Central memory CD4-positive, alpha-beta T cell (primary cell): ENCODE data around the gene CEACAM19.
"Not testable (repeated sequence)": the region's sequence is repeated elsewhere in the genome, so short reads cannot be mapped to it uniquely, and the experiment has no call there.

Experiments used
- DNase-seq: peaks from one replicate; pipeline ENCODE4 v3.0.0; 2022

CEACAM19 gene

DNA sequence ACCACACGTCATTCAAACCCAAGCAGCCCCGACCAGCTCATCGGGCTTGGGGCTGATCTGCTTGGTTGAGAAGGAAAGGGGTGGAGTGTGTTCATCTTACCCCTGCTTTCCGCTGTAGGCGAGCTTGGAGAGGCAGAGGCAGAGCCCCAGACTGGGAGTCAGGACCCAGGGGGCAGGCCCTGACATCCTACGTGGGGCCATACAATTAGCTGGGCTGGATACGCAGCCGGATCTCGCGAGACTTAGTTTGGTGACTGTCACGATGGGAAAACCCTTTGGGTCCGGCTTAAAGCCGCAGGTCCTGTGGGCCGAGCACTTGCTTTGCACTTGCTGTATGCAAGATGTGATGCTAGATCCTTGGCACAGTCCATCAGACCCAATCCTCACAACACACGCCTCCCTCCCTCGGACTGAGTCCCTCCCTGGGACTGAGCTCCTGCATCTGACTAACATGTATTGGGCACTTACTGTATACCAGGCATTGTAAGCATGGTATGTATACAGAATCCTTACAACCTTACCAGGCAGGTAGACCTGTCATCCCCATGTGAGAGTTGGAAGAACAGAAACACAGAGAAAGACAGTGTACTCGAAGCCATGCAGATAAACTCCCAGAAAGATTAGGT lies 31.4 kb downstream of the CEACAM19 start:
- no peak for DNase-seq

DNA sequence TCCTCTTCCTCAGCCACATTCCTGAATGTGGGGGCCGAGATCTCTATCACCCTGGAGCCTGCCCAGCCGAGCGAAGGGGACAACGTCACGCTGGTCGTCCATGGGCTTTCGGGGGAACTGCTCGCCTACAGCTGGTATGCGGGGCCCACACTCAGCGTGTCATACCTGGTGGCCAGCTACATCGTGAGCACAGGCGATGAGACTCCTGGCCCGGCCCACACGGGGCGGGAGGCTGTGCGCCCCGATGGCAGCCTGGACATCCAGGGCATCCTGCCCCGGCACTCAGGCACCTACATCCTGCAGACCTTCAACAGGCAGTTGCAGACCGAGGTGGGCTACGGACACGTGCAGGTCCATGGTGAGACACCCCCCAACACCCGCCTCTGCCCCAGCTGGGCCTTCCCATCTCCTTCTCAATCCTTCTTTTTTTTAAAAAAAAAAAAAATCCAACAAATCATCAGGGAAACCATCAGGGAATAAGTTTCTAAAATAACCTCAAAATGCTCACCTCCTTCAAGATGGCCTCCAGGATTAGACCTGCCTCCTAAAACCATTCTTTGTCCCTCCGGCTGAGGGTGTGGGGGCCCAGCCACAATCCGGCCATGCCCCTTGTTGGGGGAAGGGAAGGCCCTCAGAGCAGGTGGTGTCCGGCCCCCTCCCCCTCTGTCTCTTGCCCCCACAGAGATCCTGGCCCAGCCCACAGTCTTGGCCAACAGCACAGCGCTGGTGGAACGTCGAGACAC lies 32.2 kb downstream of the CEACAM19 start:
- no peak for DNase-seq

DNA sequence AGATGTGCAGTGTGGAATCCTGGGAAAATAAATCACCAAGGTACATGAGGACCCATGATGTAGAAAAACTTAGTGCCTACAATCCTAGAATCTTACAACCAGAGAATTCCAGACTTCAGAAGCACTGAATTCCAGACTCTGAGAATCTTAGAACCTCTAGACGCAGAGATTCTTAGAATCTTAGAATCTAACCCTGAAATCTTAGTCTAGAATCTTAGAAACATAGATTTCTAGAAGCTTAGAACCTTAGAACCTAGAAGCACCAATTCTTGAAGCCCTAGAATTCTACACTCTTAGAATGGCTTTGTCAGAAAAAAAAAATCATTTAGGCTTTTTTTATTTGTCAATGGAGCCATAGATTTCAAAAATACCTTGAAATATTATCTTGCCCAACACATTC lies 33.7 kb downstream of the CEACAM19 start:
- no peak for DNase-seq

DNA sequence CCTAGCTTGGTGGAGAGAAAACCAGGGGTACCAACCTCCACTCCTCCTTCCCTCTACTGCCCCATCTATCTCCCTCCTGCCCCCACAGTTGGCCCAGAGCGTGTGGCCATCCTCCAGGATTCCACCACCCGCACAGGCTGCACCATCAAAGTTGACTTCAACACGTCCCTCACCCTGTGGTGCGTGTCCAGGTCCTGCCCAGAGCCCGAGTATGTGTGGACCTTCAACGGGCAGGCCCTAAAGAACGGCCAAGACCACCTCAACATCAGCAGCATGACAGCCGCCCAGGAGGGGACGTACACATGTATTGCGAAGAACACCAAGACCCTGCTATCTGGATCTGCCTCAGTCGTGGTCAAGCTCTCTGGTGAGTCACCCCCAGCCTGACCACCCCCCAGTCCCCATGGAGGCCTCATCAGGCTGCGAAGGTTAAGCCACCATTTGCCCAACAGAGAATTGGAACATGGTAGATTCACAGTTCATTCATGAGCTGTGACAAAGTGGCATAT lies 34.3 kb downstream of the CEACAM19 start:
- DNase-seq, result no peak

DNA sequence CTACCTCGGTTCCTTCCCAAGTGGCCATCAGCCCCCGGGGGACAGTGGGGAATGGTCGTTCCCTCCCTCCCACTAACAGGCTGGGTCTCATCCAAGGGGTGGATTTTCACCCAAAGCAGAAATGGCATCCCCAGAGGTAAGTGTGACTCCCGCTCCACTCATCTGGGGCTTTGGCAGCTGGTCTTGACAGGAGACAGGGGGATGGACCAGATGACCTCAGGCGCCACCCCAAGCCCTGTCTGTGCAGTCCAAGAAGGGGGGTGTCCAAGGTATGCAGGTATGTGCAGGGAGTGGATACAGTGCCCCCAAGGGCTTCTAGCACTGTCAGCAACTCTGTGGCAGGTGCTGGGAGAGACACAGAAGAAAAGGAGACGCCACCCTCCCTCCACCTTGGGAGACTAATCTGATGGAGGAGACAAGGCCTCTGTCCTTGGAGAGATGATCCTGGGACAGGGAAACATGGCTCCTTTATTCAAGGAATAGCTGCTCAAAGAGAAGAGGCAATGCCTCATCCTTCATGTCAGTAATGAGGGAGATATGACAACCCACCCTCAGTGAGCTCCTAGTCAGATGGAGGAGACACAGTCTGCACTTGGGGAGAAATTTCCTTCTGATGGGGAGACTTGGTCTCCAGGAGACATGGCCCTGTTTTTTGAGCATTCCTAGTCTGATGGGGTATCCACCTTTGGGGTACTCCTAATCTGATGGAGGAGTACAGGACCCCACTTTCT lies 35.4 kb downstream of the CEACAM19 start:
- no peak for DNase-seq

DNA sequence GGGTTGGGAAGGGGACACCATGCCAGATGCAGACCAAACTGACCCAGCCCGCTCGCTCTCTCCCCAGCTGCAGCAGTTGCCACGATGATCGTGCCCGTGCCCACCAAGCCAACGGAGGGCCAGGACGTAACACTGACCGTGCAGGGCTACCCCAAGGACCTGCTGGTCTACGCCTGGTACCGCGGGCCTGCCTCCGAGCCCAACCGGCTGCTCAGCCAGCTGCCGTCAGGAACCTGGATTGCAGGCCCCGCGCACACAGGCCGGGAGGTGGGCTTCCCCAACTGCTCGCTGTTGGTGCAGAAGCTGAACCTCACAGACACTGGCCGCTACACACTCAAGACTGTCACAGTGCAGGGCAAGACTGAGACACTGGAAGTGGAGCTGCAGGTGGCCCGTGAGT lies 36.5 kb downstream of the CEACAM19 start:
- no peak for DNase-seq

DNA sequence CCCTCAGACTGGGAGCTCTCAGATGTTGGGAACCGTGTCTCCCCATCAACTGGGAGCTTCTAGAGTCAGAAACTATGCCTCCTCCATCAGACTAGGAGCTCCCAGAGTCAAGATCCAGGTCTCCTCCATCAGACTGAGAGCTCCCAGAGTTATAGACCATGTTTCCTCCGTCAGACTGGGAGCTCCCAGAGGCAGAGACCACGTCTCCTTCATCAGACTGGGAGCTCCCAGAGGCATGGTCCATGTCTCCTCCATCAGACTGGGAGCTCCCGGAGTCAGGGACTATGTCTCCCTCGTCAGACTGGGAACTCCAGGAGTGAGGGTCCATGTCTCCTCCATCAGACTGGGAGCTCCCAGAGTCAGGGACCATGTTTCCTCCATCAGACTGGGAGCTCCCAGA lies 37.7 kb downstream of the CEACAM19 start:
- no peak for DNase-seq

DNA sequence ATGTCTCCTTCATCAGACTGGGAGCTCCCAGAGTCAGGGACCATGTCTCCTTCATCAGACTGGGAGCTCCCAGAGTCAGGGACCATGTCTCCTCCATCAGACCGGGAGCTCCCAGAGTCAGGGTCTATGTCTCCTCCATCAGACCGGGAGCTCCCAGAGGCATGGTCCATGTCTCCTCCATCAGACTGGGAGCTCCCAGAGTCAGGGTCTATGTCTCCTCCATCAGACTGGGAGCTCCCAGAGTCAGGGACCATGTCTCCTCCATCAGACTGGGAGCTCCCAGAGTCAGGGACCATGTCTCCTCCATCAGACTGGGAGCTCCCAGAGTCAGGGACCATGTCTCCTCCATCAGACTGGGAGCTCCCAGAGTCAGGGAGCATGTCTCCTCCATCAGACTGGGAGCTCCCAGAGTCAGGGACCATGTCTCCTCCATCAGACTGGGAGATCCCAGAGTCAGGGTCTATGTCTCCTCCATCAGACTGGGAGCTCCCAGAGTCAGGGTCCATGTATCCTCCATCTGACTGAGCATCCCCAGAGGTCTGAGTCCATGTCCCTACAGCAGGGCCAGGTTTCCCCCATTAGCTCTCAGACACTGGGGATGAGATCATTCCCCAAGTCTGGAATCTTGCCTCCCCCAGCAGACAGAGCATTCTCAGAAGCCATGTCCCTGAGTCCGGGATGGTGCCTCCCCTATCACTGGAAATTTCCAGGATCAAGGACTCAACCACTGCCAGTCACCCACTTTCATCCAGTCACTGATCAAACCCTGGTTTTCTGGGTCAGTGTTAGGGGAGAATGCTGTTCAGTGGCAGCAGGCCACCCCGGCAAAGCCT lies 38.4 kb downstream of the CEACAM19 start:
- DNase-seq, result not testable (repeated sequence)

DNA sequence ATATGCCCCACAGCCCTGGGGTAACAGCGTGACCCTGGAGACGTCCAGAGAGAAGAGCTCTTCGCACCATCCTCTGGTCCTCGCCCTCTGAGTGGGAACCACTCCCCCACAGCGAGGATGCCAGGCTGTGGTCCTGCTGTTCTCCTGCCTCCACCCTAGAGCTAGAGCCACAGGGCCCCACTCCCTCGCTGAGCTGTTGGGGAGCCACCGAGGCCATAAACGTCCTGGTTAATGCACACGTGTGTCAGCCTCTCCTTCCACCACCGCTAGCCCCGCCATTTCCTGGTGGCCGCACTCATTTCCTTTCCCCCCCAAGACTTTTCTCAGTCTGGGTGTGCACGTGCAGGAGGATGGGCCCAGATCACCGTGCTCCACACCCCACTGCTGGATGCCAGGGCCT lies 39.2 kb downstream of the CEACAM19 start:
- DNase-seq, result no peak

DNA sequence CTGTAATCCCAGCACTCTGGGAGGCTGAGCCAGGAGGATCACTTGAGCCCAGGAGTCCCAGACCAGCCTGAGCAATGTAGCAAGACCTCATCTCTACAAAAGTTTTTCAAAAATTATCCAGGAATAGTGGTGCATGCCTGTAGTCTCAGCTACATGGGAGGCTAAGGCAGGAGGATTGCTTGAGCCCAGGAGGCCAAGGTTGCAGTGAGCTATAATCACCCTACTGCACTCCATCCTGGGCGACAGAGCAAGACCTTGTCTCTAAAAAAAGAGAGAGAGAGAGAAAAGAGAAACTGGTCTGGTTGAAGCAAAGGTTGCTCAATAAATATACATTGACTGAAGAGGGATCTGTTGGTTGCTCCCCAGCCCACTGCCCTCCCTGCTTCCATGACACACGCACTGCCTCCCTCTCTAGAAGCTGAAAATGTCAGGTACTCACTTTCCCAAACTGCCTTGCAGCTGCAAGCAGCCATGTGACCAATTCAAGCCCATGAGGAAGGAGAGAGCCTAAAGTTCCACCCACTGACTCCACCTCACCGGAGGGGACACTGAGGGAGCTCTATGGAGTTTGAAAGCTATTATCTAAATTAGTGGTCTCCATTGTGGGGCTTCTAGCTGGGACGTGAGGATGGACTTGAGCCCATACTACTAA lies 41.7 kb downstream of the CEACAM19 start:
- DNase-seq, result no peak

DNA sequence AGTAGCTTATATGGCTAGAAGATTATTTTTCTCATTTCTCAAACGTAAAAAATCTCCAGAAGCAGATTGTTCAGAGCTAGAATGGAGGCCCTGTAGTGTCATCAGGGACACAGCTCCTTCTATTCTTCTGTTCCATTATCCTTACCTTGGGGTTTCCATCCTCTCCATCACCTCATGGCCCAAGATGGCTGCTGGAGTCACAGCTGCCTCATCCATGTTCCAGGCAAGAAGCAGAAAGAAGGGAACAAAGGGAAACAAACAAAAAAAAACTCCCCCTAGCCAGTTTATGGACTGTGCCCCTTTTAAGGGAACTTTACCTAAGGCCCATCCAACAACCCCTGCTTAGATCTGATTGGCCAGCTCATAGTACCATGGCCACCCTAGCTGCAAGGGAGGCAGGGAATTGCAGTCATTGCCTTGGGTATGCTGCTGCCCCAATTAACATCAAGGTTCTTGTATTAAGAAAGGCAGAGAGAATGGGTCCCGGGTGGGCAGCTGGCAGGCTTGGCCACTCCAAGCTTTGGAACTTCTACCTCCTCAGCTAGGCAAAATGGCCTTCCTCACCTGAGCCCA lies 43.4 kb downstream of the CEACAM19 start:
- DNase-seq, result no peak

DNA sequence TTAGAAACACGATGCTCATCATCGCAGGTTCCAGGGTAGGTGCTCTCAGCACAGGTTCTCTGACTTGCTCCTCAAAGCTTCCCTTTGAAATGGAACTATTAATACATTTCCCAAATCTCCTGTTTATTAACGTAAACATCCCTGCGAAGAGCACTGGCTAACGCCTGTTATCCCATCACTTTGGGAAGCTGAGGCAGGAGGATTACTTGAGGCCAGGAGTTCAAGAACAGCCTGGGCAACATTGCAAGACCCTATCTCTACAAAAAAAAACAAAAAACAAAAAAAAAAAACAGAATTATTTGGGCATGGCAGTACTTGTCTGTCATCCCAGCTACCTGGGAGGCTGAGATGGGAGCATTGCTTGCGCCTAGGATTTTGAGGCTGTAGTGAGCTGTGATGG lies 46.3 kb downstream of the CEACAM19 start:
- no peak for DNase-seq

DNA sequence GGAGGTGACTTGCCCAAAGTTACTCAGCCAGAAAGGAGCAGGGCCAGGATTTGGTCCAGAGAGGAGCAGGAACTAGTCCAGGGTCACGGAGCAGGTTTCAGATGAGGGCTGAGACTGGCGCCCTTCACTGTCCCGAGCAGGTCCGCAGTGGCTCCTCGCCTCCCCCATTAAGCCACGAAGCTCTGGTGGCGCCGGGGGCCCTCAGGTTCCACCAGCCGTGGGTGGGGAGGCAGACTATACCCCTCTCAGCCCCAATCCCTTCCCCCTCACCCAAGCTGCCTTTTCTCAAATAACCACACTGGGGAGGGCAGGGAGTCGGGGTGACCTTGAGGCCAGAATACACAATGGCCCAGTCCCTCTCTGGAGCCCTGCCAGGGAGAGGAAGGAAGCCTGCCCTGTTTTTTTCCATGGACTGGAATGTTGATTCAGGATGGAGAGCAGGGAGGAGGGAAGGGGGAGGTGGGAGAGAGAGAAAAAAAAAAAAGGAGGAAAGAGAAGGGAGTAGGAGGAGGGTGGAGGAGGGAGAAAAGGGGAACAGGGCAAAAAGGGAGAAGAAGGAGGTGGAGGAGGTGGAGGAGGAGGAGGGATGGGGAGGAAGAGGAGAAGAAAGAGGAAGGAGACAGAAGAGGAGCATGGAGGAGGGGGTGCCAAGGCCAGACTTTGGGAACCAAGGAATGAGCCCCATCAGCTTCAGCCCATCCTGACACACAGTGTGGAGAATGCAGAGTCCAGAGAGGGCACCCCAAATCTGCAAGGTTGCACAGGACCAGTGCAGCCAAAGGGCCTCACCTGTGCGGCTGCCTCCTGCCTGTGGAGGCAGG lies 47.4 kb downstream of the CEACAM19 start:
- DNase-seq, result no peak

DNA sequence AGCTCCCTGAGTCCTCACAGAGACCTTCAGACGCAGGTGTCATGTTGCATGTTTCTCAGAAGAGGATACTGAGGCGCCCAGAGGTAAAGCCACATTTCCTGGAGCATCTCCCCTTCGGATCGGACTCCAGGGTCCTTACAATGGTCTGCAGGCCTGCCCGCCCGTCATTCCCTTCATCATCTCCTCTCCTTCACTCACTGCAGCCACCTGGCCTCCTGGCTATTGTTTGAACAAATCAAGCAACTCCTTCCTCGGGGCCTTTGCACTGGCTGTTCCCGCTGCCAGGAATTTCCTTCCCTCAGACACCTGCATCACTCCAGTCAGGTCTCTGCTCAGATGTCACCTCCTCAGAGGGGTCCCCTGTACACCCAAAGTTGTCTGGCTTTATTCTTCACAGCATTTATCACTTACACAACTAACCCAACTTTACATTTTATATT lies 48.0 kb downstream of the CEACAM19 start:
- DNase-seq, result no peak

DNA sequence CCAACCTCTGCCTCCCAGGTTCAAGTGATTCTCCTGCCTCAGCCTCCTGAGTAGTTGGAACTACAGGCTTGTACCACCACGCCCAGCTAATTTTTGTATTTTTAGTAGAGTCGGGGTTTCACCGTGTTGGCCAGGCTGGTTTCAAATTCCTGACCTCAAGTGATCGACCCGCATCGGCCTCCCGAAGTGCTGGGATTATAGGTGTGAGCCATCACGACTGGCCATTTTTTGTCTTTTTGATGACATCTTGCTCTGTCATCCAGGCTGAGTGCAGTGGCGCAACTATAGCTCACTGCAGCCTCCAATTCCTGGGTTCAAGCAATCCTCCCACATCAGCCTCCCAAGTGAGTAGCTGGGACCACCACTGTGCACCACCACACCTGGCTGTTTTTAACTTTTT lies 49.1 kb downstream of the CEACAM19 start:
- not testable (repeated sequence) for DNase-seq

DNA sequence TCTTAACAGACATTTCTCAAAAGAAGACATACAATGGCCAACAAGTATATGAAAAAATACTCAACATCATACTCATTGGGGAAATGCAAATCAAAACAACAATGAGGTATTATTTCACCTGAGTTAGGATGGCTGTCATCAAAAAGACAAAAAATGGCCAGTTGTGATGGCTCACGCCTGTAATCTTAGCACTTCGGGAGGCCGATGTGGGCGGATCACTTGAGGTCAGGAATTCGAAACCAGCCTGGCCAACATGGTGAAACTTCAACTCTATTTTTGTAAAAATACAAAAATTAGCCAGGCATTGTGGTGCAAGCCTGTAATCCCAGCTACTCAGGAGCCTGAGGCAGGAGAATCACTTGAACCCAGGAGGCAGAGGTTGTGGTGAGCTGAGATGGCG lies 49.7 kb downstream of the CEACAM19 start:
- DNase-seq, result no peak

DNA sequence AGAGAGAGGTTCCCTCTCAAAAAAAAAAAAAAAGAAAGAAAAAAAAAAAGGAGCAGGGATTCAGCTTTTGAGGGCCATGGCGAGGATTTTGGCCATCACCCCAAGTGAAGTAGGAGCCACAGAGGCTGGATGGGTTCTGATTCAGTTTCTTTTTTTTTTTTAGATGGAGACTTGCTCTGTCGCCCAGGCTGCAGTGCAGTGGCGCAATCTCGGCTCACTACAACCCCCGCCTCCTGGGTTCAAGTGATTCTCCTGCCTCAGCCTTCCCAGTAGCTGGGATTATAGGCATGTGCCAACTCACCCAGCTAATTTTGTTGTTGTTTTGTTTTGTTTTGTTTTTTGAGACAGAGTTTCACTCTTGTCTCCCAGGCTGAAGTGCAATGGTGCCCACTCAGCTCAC lies 50.1 kb downstream of the CEACAM19 start:
- DNase-seq, result not testable (repeated sequence)

DNA sequence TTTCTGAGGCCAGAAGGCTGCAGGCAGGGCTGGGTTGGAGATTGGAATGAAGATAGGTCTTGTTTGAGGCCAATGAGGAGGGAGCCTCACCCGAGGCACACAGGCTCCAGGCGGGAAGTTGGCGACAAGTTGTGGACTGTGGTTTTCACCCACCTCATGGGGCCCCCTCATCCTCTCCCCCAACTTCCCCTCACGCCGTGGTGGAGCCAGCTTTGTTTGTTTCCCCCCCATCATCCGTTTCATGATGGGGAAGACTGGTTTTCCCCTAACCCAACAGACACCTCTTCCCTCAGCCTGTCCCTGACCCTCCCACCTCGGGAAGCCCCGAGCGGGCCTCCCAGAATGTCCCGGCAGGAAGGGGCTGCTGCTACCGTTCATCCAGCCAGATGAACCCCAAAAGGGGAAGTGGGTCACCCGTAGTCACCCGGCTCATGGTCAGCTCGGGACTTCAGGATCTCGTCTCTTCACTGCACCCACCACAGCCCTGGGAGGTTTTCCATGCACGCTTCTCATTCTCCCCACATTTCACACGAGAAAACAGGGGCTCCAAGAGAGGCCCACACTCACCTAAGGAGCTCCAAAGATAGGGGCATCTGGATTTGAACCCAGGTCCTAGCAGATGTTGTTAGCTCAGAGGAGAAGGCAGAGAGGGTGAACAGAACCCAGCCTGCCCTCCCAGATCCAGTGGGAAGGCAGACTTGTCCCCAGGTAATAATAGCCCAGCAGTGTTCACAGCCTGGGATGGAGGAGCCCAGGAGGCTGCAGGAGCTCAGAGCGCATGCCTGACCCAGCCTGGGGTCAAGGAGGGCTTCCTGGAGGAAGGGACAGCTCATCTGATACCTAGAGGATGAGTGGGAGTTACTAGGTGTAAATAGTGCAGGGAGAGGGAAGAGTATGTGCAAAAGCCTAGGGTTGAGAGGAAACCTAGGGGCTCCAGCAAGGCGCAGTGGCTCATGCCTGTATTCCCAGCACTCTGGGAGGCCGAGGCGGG lies 51.1 kb downstream of the CEACAM19 start:
- no peak for DNase-seq

DNA sequence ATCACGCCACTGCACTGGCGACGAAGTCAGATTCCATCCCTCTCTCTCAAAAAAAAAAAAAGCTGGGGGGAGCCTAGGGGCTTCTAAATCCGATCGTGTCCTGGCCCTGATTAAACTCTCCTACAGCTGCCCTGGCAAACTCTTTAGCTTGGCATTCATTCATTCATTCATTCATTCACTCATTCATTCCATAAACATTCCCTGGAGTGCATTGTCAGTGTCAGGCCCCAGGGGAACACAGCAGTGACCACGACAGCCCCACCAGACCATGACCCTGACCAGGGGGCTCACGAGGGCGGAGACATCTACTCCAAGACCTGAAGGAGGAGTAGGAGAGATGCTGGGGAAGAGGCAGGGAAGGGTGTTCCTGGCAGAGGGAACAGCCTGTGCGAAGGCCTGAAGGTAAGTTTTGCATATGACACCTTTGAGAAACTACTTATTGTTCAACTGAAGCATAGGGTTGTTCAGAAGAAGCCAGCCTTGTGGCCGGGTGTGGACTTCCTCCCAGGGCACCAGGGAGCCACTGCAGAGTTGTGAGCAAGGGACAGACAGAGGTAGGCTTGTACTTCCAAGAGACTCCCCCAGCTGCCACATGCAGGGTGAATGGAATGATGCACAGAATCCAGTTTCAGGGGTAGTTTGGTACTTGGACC lies 52.1 kb downstream of the CEACAM19 start:
- no peak for DNase-seq
